H1 (cell line): Measurements from ENCODE around the gene ADM. TPM values are rescaled to one million over a fixed set of nuclear protein-coding genes. Genes with fewer than 3 reads are reported as not detected.

Source experiments
- BACH1 ChIP-seq: IDR thresholded peaks from 2 replicates; pipeline ENCODE4 v1.6.1; 2012; ENCODE audit warnings: low read length, improper control_type of control experiment
- CHD1 ChIP-seq: IDR thresholded peaks from 2 replicates; pipeline ENCODE4 v1.6.1; 2012; ENCODE audit warnings: low read depth, low read length, improper control_type of control experiment
- CTBP2 ChIP-seq: IDR thresholded peaks from 2 replicates; pipeline ENCODE4 v1.7.0; 2011; ENCODE audit warnings: borderline replicate concordance, mild to moderate bottlenecking, moderate library complexity, mixed read lengths, low read length; ENCODE audit not compliant: insufficient read depth, insufficient read length
- GABPA ChIP-seq: IDR thresholded peaks from 2 replicates; pipeline ENCODE4 v1.6.1; 2011; ENCODE audit warnings: mild to moderate bottlenecking, low read length, moderate library complexity, borderline replicate concordance; ENCODE audit not compliant: insufficient read depth
- HDAC2 ChIP-seq, 2 experiments: fragments of 300-600 bp in 1 of 2; sonication (generic) in 1 of 2; IDR thresholded peaks; 2 replicates each; pipeline ENCODE4 v1.6.1; 2011 to 2012; ENCODE audit warnings: low read depth in 2 of 2, low read length in 2 of 2, mild to moderate bottlenecking in 2 of 2, moderate library complexity in 2 of 2, borderline replicate concordance in 1 of 2, inconsistent platforms in 1 of 2
- HDAC6 ChIP-seq: IDR thresholded peaks from one replicate; pipeline ENCODE4 v1.7.1; 2012; ENCODE audit warnings: low read depth, mild to moderate bottlenecking, inconsistent platforms, low read length, moderate library complexity
- POLR2A ChIP-seq, 2 experiments: IDR thresholded peaks; 1 replicate in 1 of 2; 2 replicates in 1 of 2; pipeline ENCODE4 v1.6.1; 2011; ENCODE audit warnings: low read depth in 2 of 2, low read length in 2 of 2, mild to moderate bottlenecking in 2 of 2; ENCODE audit errors: control extremely low read depth in 1 of 2
- POLR2AphosphoS5 ChIP-seq: IDR thresholded peaks from 2 replicates; pipeline ENCODE4 v1.6.1; 2011; ENCODE audit warnings: low read depth, low read length
- POU5F1 ChIP-seq: IDR thresholded peaks from 2 replicates; pipeline ENCODE4 v1.6.1; 2011; ENCODE audit warnings: low read depth, mild to moderate bottlenecking, low read length, moderate library complexity
- RBBP5 ChIP-seq: IDR thresholded peaks from 2 replicates; pipeline ENCODE4 v1.7.1; 2012; ENCODE audit warnings: low read depth, mild to moderate bottlenecking, inconsistent platforms, low read length, moderate library complexity, borderline replicate concordance
- RXRA ChIP-seq: IDR thresholded peaks from 2 replicates; pipeline ENCODE4 v1.6.1; 2011; ENCODE audit warnings: low read depth, mild to moderate bottlenecking, low read length, moderate library complexity; ENCODE audit not compliant: insufficient read depth
- SAP30 ChIP-seq: fragments of 300-600 bp; sonication (generic); IDR thresholded peaks from 2 replicates; pipeline ENCODE4 v1.7.1; 2012; ENCODE audit warnings: low read length, moderate library complexity, mild to moderate bottlenecking, inconsistent platforms; ENCODE audit not compliant: insufficient read depth, insufficient replicate concordance
- SP1 ChIP-seq: IDR thresholded peaks from 2 replicates; pipeline ENCODE4 v1.6.1; 2011; ENCODE audit warnings: low read depth, low read length
- SP4 ChIP-seq: IDR thresholded peaks from 2 replicates; pipeline ENCODE4 v1.6.1; 2012; ENCODE audit warnings: low read length, inconsistent platforms
- SRF ChIP-seq: IDR thresholded peaks from 2 replicates; pipeline ENCODE4 v1.6.1; 2011; ENCODE audit warnings: mild to moderate bottlenecking, low read depth, low read length, moderate library complexity
- TAF1 ChIP-seq: IDR thresholded peaks from 2 replicates; pipeline ENCODE4 v1.6.1; 2011; ENCODE audit warnings: mild to moderate bottlenecking, low read depth, low read length
- TBP ChIP-seq: IDR thresholded peaks from 2 replicates; pipeline ENCODE4 v1.6.1; 2011; ENCODE audit warnings: low read depth, low read length, improper control_type of control experiment
- polyA plus RNA-seq, 7 experiments: library from polyadenylated mRNA; depleted of rRNA in 3 of 7; stranded (reverse) in 5 of 7; unstranded in 2 of 7; fragments of >200 nt in 5 of 7; fragments of 200-250 nt in 2 of 7; gene quantifications; 1 replicate in 5 of 7; 2 replicates in 1 of 7; 4 replicates in 1 of 7; pipeline versions ENCODE4 v1.2.1 to v1.2.3, GENCODE V29; 2011 to 2013; ENCODE audit warnings: missing spikeins in 2 of 7, mixed read lengths in 2 of 7
- total RNA-seq: library from RNA; stranded (reverse); fragmentation: NEBNext Ultra II Directional; extraction: Animal tissue kit (Norgen Biotek cat#: 25700); gene quantifications from 2 replicates; pipeline ENCODE4 v1.2.1, GENCODE V29; 2021
- TF ChIP-seq, protein P1 (sequence below): IDR thresholded peaks from 2 replicates; pipeline ENCODE4 v1.6.1; 2012; ENCODE audit warnings: inconsistent platforms
- TF ChIP-seq, protein P2 (sequence below): IDR thresholded peaks from 2 replicates; pipeline ENCODE4 v1.6.1; 2012; ENCODE audit warnings: low read length, inconsistent platforms
- TF ChIP-seq, protein P3 (sequence below): IDR thresholded peaks from 2 replicates; pipeline ENCODE4 v1.6.1; 2011; ENCODE audit warnings: low read length, improper control_type of control experiment

Gene ADM
- total and polyA plus RNA-seq, 2 of the 8 experiments (the other 6 are each of a cell fraction or from before 2014, with no cell fraction given) = 94.1 to 95.6 TPM

DNA sequence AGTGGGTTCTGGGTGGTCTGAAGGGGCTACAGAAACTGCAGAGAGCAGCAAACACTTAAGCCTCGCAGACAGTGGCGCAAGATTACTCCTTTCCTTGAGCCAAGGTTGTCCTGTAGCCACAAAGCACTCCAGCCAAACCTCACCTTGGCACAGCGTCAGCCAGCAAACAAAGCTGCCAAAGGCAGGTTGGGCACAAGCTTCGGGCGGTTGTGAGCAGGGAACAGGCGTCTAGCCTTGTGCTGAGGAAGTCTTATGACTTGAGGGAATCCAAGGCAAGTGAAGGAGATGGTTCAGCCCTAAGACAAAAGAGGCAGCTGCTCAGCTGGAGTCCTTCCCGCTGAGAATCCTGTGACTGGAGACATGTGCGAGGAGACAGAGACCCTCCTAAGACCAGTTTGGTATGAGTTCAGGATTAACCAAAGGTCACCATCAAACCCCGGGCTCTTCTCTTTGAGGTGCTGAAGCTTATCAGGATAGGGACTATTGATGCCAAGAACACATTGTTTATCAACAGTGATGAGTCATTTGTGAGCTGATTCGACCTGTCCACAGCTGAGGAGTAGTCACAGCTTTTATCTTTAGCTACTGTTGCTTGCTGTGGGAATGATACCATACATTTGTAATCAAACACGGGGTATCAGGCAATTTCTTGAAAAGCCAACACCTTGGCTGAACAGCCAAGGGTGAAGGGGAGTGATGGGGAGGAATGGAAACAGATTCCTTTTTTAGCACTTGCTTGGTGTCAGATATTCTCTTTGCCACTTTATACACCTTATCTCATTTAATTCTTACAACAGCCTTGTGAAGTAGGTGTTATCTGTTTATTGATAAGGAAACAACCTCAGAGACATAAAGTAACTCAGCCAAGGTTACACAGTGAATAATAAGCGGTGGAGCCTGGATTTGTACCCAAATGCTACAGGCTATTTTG is 4.6 kb downstream of the ADM start (continued):
- 0 out of 2 replicates have a peak, but pooled peaks have one; percentile 57 for TF ChIP-seq RBBP5
- TF ChIP-seq HDAC2 (IDR thresholded peaks at IDR 0.05; ENCODE audit: borderline replicate concordance in 1 of 2, low read depth in 2 of 2, low read length in 2 of 2) = no peak
- TF ChIP-seq POLR2A (IDR thresholded peaks at IDR 0.05; ENCODE audit: control extremely low read depth in 1 of 2, low read depth in 2 of 2, low read length in 2 of 2) = peak; percentile 60 to 70
- TF ChIP-seq CTBP2 = no peak
- TF ChIP-seq, protein P1, sequence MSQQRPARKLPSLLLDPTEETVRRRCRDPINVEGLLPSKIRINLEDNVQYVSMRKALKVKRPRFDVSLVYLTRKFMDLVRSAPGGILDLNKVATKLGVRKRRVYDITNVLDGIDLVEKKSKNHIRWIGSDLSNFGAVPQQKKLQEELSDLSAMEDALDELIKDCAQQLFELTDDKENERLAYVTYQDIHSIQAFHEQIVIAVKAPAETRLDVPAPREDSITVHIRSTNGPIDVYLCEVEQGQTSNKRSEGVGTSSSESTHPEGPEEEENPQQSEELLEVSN = peak; percentile 35; the same call in 1 of the 2 replicates
- no peak for TF ChIP-seq SP4
- TF ChIP-seq GABPA = no peak
- TF ChIP-seq TBP = no peak
- no peak for TF ChIP-seq SRF
- no peak for TF ChIP-seq BACH1
- no peak for TF ChIP-seq SAP30
- TF ChIP-seq, protein P2, sequence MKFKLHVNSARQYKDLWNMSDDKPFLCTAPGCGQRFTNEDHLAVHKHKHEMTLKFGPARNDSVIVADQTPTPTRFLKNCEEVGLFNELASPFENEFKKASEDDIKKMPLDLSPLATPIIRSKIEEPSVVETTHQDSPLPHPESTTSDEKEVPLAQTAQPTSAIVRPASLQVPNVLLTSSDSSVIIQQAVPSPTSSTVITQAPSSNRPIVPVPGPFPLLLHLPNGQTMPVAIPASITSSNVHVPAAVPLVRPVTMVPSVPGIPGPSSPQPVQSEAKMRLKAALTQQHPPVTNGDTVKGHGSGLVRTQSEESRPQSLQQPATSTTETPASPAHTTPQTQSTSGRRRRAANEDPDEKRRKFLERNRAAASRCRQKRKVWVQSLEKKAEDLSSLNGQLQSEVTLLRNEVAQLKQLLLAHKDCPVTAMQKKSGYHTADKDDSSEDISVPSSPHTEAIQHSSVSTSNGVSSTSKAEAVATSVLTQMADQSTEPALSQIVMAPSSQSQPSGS = peak; percentile 40; the same call in 1 of the 2 replicates
- TF ChIP-seq CHD1 = no peak
- no peak for TF ChIP-seq HDAC6
- no peak for TF ChIP-seq SP1
- TF ChIP-seq RXRA = no peak
- peak; percentile 94 for TF ChIP-seq POLR2AphosphoS5
- TF ChIP-seq TAF1 = no peak
- TF ChIP-seq POU5F1 = no peak
- TF ChIP-seq, protein P3, sequence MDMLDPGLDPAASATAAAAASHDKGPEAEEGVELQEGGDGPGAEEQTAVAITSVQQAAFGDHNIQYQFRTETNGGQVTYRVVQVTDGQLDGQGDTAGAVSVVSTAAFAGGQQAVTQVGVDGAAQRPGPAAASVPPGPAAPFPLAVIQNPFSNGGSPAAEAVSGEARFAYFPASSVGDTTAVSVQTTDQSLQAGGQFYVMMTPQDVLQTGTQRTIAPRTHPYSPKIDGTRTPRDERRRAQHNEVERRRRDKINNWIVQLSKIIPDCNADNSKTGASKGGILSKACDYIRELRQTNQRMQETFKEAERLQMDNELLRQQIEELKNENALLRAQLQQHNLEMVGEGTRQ = no peak
